ENCODE results near the gene GAPVD1. TPM values are rescaled to one million over a fixed set of nuclear protein-coding genes. Genes with fewer than 3 reads are reported as not detected.
"Not testable (repeated sequence)": the region's sequence is repeated elsewhere in the genome, so short reads cannot be mapped to it uniquely, and the experiment has no call there.

GAPVD1 gene
- total RNA-seq, 1 donor from 2014 or later, result 56.8 TPM

DNA sequence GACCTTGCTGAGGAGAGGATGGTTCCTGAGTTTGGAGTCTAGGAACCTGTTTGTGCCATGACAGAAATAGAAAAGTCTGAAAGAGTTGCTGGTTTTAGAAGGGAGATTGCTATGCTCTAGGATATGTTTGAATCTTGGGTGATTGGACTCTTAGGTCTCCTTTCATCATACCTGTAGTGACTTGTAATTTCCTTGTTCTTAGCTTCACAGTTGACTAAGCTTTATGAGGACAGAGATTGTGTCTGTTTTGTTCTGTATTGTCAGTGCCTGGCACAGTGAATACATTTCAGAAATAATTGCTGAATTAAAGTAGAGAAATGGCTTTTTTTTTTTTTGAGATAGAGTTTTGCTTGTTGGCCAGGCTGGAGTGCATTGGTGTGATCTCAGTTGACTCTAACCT is 31.5 kb downstream of the GAPVD1 start:
- no peak overlapping the region for H3K4me3 Mint-ChIP-seq
- intact Hi-C loops (cut with micrococcal nuclease), result no loop called here
- H3K9me3 Mint-ChIP-seq, result no peaks in the 10 kb centered on the region
- H3K36me3 Mint-ChIP-seq (ENCODE audit: low read depth), result peaks cover 5% of the 10 kb centered on the region
- DNase-seq (ENCODE audit: low spot score), result no peak
- H3K27ac Mint-ChIP-seq, result no peak overlapping the region
- no peaks in the 10 kb centered on the region for H3K4me1 Mint-ChIP-seq (ENCODE audit: low read depth)
- H3K27me3 Mint-ChIP-seq (ENCODE audit: insufficient read depth), result no peaks in the 10 kb centered on the region

DNA sequence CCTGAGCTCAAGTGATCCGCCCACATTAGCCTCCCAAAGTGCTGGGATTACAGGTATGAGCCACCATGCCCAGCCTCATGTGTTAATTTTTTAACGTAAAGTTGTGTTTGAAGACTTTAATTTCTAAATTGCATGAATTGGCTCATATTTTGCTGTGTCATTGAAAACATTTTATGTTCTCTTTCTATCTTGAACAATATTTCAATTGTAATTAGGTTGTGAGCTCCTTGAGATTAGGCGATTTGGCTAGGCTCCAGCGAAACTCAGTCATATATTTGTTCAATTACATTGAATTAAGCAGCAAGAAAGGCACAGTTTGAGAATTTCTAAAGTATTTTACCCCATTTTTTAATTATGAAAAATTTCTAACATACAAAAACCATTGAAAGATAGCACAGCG is 34.0 kb downstream of the GAPVD1 start:
- no peaks in the 10 kb centered on the region for H3K9me3 Mint-ChIP-seq
- intact Hi-C loops (cut with micrococcal nuclease), result no loop called here
- no peaks in the 10 kb centered on the region for H3K27me3 Mint-ChIP-seq (ENCODE audit: insufficient read depth)
- H3K4me1 Mint-ChIP-seq (ENCODE audit: low read depth), result no peaks in the 10 kb centered on the region
- DNase-seq (ENCODE audit: low spot score), result no peak
- H3K4me3 Mint-ChIP-seq, result no peak overlapping the region
- H3K27ac Mint-ChIP-seq, result no peak overlapping the region
- peaks cover 9% of the 10 kb centered on the region for H3K36me3 Mint-ChIP-seq (ENCODE audit: low read depth)

DNA sequence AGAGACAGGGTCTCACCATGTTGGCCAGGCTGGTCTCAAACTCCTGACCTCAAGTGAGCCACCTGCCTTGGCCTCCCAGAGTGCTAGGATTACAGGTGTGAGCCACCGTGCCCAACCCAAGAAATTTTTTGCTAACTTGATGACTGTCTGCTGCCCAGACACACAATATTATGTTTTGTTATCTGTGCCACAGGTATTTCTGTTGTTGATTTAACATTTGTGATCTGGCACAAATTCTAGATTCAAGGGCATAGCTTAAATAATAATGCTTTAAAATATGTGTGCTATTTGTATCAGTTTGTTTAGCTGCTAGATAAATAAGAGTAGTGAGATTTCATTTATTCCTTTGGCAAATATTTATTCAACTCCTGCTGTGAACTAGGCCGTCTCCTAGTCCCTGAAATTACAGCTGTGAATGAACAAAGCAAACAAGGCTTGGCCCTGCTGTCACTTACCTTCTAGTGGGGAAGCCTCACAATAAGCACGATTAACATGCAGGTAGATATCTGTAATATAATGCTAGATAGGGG is 35.3 kb downstream of the GAPVD1 start:
- H3K27ac Mint-ChIP-seq, result no peak overlapping the region

DNA sequence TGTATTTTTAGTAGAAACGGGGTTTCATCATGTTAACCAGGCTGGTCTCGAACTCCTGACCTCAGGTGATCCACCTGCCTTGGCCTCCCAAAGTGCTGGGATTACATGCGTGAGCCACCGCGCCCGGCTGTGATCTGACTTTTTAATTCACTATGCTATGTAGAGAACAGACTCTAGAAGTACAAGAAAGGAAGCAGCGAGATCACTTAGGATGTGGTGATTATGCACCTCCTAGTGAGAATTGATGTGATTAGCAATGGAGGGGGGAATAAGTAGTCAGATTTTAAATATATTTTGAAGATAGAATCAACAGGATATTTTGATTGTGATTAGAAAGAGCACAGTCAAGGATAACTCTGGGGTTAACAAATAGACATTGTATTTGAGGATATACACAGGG is 36.3 kb downstream of the GAPVD1 start:
- H3K27me3 Mint-ChIP-seq (ENCODE audit: insufficient read depth), result no peaks in the 10 kb centered on the region
- no peak for DNase-seq (ENCODE audit: low spot score)
- H3K4me1 Mint-ChIP-seq (ENCODE audit: low read depth), result no peaks in the 10 kb centered on the region
- H3K27ac Mint-ChIP-seq, result no peak overlapping the region
- peaks cover 18% of the 10 kb centered on the region for H3K36me3 Mint-ChIP-seq (ENCODE audit: low read depth)
- H3K9me3 Mint-ChIP-seq, result no peaks in the 10 kb centered on the region
- H3K4me3 Mint-ChIP-seq, result no peak overlapping the region
- intact Hi-C loops (cut with micrococcal nuclease), result no loop called here

More for the DNA sequence above, 35.3 kb downstream of the GAPVD1 start:
- no peaks in the 10 kb centered on the region for H3K27me3 Mint-ChIP-seq (ENCODE audit: insufficient read depth)
- intact Hi-C loops (cut with micrococcal nuclease), result no loop called here
- DNase-seq (ENCODE audit: low spot score), result no peak
- no peaks in the 10 kb centered on the region for H3K9me3 Mint-ChIP-seq
- peaks cover 10% of the 10 kb centered on the region for H3K36me3 Mint-ChIP-seq (ENCODE audit: low read depth)
- no peak overlapping the region for H3K4me3 Mint-ChIP-seq
- no peaks in the 10 kb centered on the region for H3K4me1 Mint-ChIP-seq (ENCODE audit: low read depth)

DNA sequence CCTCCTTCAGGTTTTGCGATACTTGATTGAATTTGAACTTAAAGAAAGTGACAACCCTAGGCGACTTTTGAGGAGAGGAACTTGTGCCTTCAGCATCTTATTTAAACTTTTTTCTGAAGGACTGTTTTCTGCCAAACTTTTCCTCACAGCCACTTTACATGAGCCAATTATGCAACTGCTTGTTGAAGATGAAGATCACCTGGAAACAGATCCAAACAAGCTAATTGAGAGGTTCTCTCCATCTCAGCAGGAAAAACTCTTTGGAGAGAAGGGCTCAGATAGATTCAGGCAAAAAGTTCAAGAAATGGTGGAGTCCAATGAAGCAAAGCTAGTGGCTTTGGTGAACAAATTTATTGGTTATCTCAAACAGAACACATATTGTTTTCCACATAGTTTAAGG is 40.6 kb downstream of the GAPVD1 start:
- Mint-ChIP-seq H3K9me3 (no peaks in the 10 kb centered on the region), H3K27me3 (ENCODE audit: insufficient read depth) (no peaks in the 10 kb centered on the region), H3K36me3 (ENCODE audit: low read depth) (peaks cover 31% of the 10 kb centered on the region), H3K27ac (no peak overlapping the region), H3K4me1 (ENCODE audit: low read depth) (no peaks in the 10 kb centered on the region), H3K4me3 (no peak overlapping the region)
- intact Hi-C loops (cut with micrococcal nuclease), result no loop called here
- no peak for DNase-seq (ENCODE audit: low spot score)

DNA sequence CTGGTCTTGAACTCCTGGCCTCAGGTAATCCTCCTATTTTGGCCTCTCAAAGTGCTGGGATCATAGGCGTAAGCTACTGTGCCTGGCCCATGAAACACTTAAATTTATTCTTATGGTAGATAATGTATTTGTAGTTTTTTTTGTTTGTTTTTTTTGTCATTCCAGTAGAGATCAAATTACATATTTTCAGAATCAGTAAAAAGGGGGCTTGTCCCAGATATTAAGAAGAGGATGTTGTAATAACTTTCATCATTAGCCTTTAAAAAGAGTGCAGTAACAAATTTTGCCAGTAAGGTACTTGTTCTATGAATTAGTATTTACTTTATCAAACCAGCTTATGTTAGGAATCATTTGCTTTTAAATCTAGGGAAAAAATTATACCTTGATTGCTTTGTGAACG is 42.6 kb downstream of the GAPVD1 start:
- intact Hi-C loops (cut with micrococcal nuclease), result no loop called here
- Mint-ChIP-seq H3K36me3 (ENCODE audit: low read depth) (peaks cover 37% of the 10 kb centered on the region), H3K4me1 (ENCODE audit: low read depth) (no peaks in the 10 kb centered on the region), H3K27ac (no peak overlapping the region), H3K9me3 (no peaks in the 10 kb centered on the region), H3K27me3 (ENCODE audit: insufficient read depth) (no peaks in the 10 kb centered on the region), H3K4me3 (no peak overlapping the region)
- DNase-seq (ENCODE audit: low spot score), result no peak

DNA sequence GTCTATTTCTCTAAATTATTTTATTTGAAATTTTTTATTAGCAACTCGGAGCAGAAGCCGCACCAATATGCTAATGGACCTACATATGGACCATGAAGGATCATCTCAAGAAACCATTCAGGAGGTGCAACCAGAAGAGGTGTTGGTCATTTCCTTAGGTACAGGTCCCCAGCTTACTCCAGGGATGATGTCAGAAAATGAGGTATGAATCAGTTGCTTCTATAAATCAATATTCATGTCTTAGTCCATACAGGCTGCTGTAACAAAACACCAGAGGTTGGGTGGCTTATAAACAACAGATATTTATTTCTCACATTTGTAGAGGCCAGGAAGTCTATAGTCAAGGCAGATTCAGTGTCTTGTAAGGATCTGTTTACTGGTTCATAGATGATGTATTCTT is 50.8 kb downstream of the GAPVD1 start:
- peaks cover 9% of the 10 kb centered on the region for H3K9me3 Mint-ChIP-seq
- DNase-seq (ENCODE audit: low spot score), result no peak
- no peak overlapping the region for H3K4me3 Mint-ChIP-seq
- no peaks in the 10 kb centered on the region for H3K4me1 Mint-ChIP-seq (ENCODE audit: low read depth)
- intact Hi-C loops (cut with micrococcal nuclease), result no loop called here
- no peaks in the 10 kb centered on the region for H3K27me3 Mint-ChIP-seq (ENCODE audit: insufficient read depth)
- peaks cover 50% of the 10 kb centered on the region for H3K36me3 Mint-ChIP-seq (ENCODE audit: low read depth)
- peak overlapping the region; percentile 23 for H3K27ac Mint-ChIP-seq

DNA sequence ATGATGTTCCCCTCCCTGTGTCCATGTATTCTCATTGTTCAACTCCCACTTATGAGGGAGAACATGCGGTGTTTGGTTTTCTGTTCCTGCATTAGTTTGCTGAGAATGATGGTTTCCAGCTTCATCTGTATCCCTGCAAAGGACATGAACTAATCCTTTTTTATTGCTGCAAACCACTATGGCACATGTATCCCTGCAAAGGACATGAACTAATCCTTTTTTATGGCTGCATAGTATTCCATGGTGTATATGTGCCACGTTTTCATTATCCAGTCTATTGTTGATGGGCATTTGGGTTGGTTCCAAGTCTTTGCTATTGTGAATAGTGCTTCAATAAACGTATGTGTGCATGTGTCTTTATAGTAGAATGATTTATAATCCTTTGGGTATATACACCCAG is 54.7 kb downstream of the GAPVD1 start:
- H3K36me3 Mint-ChIP-seq (ENCODE audit: low read depth), result peaks cover 55% of the 10 kb centered on the region
- intact Hi-C loops (cut with micrococcal nuclease); H3K27ac Mint-ChIP-seq: not testable (repeated sequence)

DNA sequence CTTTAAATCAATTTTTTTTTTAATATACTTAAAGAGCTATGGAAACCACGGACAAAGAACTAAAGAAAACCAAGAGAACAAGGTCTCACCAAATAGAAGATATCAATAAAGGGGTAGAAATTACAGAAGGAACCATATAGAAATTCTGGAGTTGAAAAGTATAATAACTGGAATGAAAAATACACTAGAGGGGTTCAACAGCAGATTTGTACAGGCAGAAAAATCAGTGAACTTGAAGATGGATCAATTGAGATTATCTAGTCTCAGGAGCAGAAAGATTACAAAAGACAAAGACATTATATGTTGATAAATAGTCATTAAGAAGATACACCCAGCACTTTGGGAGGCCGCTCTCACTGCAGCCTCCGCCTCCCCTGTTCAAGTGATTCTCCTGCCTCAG is 56.1 kb downstream of the GAPVD1 start:
- Mint-ChIP-seq H3K9me3 (peaks cover 19% of the 10 kb centered on the region), H3K27ac (no peak overlapping the region), H3K4me3 (no peak overlapping the region), H3K4me1 (ENCODE audit: low read depth) (no peaks in the 10 kb centered on the region), H3K27me3 (ENCODE audit: insufficient read depth) (no peaks in the 10 kb centered on the region), H3K36me3 (ENCODE audit: low read depth) (peaks cover 51% of the 10 kb centered on the region)
- DNase-seq (ENCODE audit: low spot score), result no peak
- intact Hi-C loops (cut with micrococcal nuclease), result no loop called here

More for the DNA sequence above, 54.7 kb downstream of the GAPVD1 start:
- not testable (repeated sequence) for H3K4me1 Mint-ChIP-seq (ENCODE audit: low read depth); H3K4me3 Mint-ChIP-seq; DNase-seq (ENCODE audit: low spot score); H3K27me3 Mint-ChIP-seq (ENCODE audit: insufficient read depth)
- peaks cover 19% of the 10 kb centered on the region for H3K9me3 Mint-ChIP-seq

DNA sequence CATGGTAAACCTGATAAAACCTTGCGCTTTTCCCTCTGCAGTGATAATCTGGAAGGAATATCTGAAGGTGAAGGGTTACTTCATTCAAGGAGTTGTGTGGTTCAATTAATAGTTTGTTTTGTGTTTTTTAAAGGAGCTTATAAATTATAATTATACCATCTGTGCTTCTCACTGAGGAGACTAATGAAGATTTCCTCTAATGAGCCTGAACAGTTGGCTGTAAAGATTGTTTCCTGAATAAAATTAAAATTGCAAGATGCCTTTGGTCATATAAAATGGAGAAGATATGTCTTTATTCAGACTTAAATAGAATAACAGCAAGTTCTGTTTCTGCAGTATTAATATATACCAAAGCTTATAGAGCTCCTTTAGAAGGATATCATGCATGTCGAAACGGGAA is 59.9 kb downstream of the GAPVD1 start:
- Mint-ChIP-seq H3K9me3 (peaks cover 12% of the 10 kb centered on the region), H3K36me3 (ENCODE audit: low read depth) (peaks cover 30% of the 10 kb centered on the region), H3K4me3 (no peak overlapping the region), H3K27me3 (ENCODE audit: insufficient read depth) (no peaks in the 10 kb centered on the region), H3K27ac (no peak overlapping the region), H3K4me1 (ENCODE audit: low read depth) (no peaks in the 10 kb centered on the region)
- intact Hi-C loops (cut with micrococcal nuclease), result no loop called here
- no peak for DNase-seq (ENCODE audit: low spot score)

DNA sequence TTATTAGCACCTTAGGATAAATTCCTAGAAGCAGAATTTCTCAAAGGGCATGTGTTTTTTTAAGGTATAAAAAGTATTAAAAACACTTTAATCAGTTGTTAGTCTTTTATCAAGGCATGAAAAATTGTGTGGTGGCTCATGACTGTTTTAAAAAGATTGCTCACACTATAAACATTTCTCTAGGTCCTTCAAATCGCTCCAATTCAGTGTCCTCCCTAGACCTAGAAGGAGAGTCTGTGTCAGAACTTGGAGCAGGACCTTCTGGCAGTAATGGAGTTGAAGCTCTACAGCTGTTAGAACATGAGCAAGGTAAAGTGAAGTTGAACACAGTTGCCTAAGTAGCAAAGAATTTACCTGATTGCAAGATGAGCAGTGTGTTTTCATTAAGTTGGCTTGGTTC is 62.0 kb downstream of the GAPVD1 start:
- peaks cover 21% of the 10 kb centered on the region for H3K36me3 Mint-ChIP-seq (ENCODE audit: low read depth)
- H3K4me1 Mint-ChIP-seq (ENCODE audit: low read depth), result no peaks in the 10 kb centered on the region
- DNase-seq (ENCODE audit: low spot score), result no peak
- no peak overlapping the region for H3K4me3 Mint-ChIP-seq
- H3K9me3 Mint-ChIP-seq, result no peaks in the 10 kb centered on the region
- intact Hi-C loops (cut with micrococcal nuclease), result no loop called here
- H3K27me3 Mint-ChIP-seq (ENCODE audit: insufficient read depth), result no peaks in the 10 kb centered on the region
- no peak overlapping the region for H3K27ac Mint-ChIP-seq

DNA sequence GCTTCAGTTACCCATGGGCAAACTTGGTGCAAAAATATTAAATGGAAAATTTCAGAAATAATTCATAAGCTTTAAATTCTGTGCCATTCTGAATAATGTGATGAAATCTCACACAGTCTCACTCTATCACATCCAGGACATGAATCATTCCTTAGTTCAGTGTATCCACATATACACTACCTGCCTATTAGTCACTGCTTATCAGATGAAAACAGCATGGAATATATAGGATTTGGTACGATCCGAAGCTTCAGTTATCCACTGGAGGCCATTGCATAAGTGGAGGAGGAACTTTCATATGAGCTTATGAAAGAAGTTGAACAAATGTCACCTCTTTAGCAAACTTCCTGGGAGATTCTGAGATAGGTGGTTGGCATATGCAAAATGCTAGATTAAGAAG is 64.2 kb downstream of the GAPVD1 start:
- DNase-seq (ENCODE audit: low spot score), result no peak
- Mint-ChIP-seq H3K4me3 (no peak overlapping the region), H3K4me1 (ENCODE audit: low read depth) (no peaks in the 10 kb centered on the region), H3K27me3 (ENCODE audit: insufficient read depth) (no peaks in the 10 kb centered on the region), H3K36me3 (ENCODE audit: low read depth) (peaks cover 26% of the 10 kb centered on the region), H3K9me3 (no peaks in the 10 kb centered on the region), H3K27ac (no peak overlapping the region)
- intact Hi-C loops (cut with micrococcal nuclease), result no loop called here

DNA sequence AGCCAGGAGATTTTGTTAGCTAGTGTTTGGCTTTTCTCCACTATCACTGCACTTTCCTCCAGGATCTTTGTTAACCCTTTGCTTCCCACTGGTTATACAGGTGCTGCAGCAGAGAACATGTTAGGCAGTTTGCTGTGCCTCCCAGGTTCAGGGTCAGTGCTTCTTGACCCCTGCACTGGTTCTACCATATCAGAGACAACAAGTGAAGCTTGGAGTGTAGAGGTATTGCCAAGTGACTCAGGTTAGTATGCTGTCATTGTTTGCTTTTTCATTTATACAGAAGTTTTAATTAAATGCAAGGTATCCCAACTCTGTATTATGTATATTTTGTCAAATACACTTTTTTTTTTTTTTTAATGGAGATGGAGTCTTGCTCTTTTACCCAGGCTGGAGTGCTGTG is 68.4 kb downstream of the GAPVD1 start:
- H3K9me3 Mint-ChIP-seq, result no peaks in the 10 kb centered on the region
- H3K27me3 Mint-ChIP-seq (ENCODE audit: insufficient read depth), result no peaks in the 10 kb centered on the region
- H3K4me1 Mint-ChIP-seq (ENCODE audit: low read depth), result peaks cover 12% of the 10 kb centered on the region
- DNase-seq (ENCODE audit: low spot score), result no peak
- peaks cover 34% of the 10 kb centered on the region for H3K36me3 Mint-ChIP-seq (ENCODE audit: low read depth)
- no peak overlapping the region for H3K4me3 Mint-ChIP-seq
- intact Hi-C loops (cut with micrococcal nuclease), result no loop called here
- no peak overlapping the region for H3K27ac Mint-ChIP-seq

DNA sequence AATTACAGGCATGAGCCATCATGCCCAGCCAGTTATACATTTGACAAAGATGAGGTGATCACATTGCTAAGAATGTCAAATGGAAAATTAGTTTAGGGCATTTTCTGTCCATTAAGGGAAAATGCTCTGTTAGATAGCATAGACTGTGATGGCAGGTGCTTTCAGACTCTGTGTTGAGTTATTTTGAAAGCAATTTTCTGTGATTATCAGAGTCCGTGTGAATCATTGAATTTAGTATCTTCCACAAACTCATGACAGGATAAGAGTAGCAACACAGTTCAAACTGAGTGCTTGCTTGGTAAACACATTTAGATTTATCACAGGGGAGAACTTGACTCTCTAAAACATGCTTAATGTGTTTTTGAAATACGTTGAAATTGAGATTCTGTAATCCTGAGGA is 69.0 kb downstream of the GAPVD1 start:
- no peaks in the 10 kb centered on the region for H3K27me3 Mint-ChIP-seq (ENCODE audit: insufficient read depth)
- intact Hi-C loops (cut with micrococcal nuclease), result no loop called here
- DNase-seq (ENCODE audit: low spot score), result no peak
- H3K36me3 Mint-ChIP-seq (ENCODE audit: low read depth), result peaks cover 35% of the 10 kb centered on the region
- no peak overlapping the region for H3K4me3 Mint-ChIP-seq
- no peak overlapping the region for H3K27ac Mint-ChIP-seq
- H3K9me3 Mint-ChIP-seq, result no peaks in the 10 kb centered on the region
- H3K4me1 Mint-ChIP-seq (ENCODE audit: low read depth), result peaks cover 12% of the 10 kb centered on the region
